Adrenal gland (tissue), 12 donors: ENCODE data around the gene SBF1. TPM values are rescaled to one million over a fixed set of nuclear protein-coding genes. Genes with fewer than 3 reads are reported as not detected.

Experiments used
- DNase-seq, 7 donors: peaks; one replicate each; pipeline ENCODE4 v3.0.0-alpha.2; 2019 to 2020
- H3K27ac ChIP-seq, 5 donors: fragments of 200-600 bp; sonication (generic) in 4 of 5; 1 replicate in 3 of 5; 2 replicates in 2 of 5; pipeline versions ENCODE4 v1.5.1 to v1.8.0; 2016 to 2020; ENCODE audit warnings: mild to moderate bottlenecking in 1 of 5
- H3K27me3 ChIP-seq: fragments of 200-600 bp; 2 replicates; pipeline ENCODE4 v1.8.0; 2021
- H3K36me3 ChIP-seq, 2 donors: fragments of 200-600 bp; replicated peaks in 1 of 2; 1 replicate in 1 of 2; 2 replicates in 1 of 2; pipeline versions ENCODE4 v1.5.1 to v1.8.0; 2018 to 2022
- H3K4me1 ChIP-seq, 2 donors: fragments of 200-600 bp; replicated peaks in 1 of 2; 1 replicate in 1 of 2; 2 replicates in 1 of 2; pipeline versions ENCODE4 v1.5.1 to v1.8.0; 2018 to 2021
- H3K4me3 ChIP-seq, 4 donors: fragments of 200-600 bp; sonication (generic) in 3 of 4; one replicate each; pipeline ENCODE4 v1.5.1; 2016 to 2018
- H3K9me3 ChIP-seq, 3 donors: fragments of 200-600 bp; sonication (generic) in 1 of 3; replicated peaks in 1 of 3; 1 replicate in 2 of 3; 2 replicates in 1 of 3; pipeline versions ENCODE4 v1.5.1 to v1.8.0; 2016 to 2021
- POLR2A ChIP-seq, 2 donors: fragments of 450-650 bp; IDR thresholded peaks; one replicate each; pipeline ENCODE4 v1.6.1; 2017; ENCODE audit warnings: antibody characterized with exemption in 2 of 2, mild to moderate bottlenecking in 2 of 2, moderate library complexity in 1 of 2
- WGBS, 4 donors: extraction: QIAGEN DNeasy Blood & Tissue Kit in 2 of 4; methylation state at CpG; one replicate each; pipeline versions ENCODE4 v1.1.5 to v1.1.7; 2013 to 2017; 5-methylcytosine and 5-hydroxymethylcytosine counted together
- intact Hi-C, 2 donors: fragments of 100-400 bp; cut with DNase I; formaldehyde crosslinking; loops; one replicate each; pipeline versions ENCODE4 v1.14.1 to v1.15.0; 2022 to 2023
- polyA plus RNA-seq, 3 donors: library from polyadenylated mRNA; stranded (reverse); fragments of 200-250 nt in 2 of 3; fragments of 350-450 nt in 1 of 3; fragmentation: Illumina TruSeq in 1 of 3; extraction: RNeasy Lipid Tissue Mini Kit (QIAGEN cat#74804) in 1 of 3; gene quantifications; one replicate each; pipeline ENCODE4 v1.2.3, GENCODE V29; 2013 to 2014
- total RNA-seq, 9 donors: library from RNA; depleted of rRNA in 4 of 9; stranded (reverse); fragments of >200 nt in 4 of 9; fragments of 120-200 nt in 1 of 9; fragmentation: NEBNext Ultra II Directional in 1 of 9; extraction: Animal tissue kit (Norgen Biotek cat#: 25700) in 1 of 9; gene quantifications; one replicate each; pipeline versions ENCODE4 v1.1.0 to v1.2.4, GENCODE V29; 2013 to 2023
- TF ChIP-seq, protein P1 (sequence below), 6 experiments: fragments of 450-650 bp in 4 of 6; fragments of 200-600 bp in 2 of 6; sonication (generic) in 1 of 6; IDR thresholded peaks; 1 replicate in 5 of 6; 2 replicates in 1 of 6; pipeline versions ENCODE4 v1.5.1 to v1.8.0; 2016 to 2021; ENCODE audit warnings: antibody characterized with exemption in 6 of 6, mild to moderate bottlenecking in 2 of 6, moderate library complexity in 1 of 6
- donor health status: healthy with polysubstance abuse.
- donor health status: Bipolar disorder and iron deficiency.
- donor health status: DM: yes; HTN: yes; CAD: no.
- donor health status: DM: no; HTN: no; CAD: no.
- donor health status: DM: no; HTN: no; CAD: no.
- donor health status: DM: yes; HTN: yes; CAD: no.

SBF1 gene
- total and polyA plus RNA-seq, 12 donors: 8.4 to 117 (median 72.9) TPM

DNA sequence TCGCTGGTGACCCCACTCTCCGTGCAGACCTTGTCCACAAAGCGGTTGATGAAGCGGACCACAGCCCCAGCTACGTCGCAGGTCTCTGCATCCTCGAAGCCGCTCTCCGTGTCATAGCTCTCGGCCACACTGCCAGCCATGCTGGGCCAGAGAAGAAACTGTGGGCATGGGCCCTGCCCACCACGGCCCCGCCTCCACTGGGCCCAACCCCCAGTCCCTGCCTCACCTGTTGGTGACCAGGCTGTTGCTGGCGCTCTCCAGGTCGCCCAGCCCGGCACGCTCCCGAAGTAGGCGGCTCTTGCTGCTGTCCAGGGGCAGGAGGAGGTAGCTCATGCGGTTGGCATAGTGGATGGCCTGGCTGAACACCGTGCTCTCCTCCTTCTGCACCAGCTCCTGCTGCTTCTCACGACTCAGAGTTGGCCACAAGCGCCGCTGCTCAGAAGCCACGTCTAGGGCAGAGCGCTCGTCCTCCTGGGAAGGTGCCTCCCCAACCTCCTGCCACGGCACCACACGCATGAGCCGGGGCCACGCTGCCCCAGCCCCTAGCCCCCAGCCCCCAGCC, 12.8 kb downstream of the SBF1 start:
- H3K36me3 ChIP-seq: peaks cover 0 to 98% of the 10 kb centered on the region in 2 donors
- intact Hi-C loops: no loop called here
- no peak overlapping the region for H3K27ac ChIP-seq
- no peak for TF ChIP-seq POLR2A (IDR thresholded peaks at IDR 0.05)
- TF ChIP-seq, protein P1, sequence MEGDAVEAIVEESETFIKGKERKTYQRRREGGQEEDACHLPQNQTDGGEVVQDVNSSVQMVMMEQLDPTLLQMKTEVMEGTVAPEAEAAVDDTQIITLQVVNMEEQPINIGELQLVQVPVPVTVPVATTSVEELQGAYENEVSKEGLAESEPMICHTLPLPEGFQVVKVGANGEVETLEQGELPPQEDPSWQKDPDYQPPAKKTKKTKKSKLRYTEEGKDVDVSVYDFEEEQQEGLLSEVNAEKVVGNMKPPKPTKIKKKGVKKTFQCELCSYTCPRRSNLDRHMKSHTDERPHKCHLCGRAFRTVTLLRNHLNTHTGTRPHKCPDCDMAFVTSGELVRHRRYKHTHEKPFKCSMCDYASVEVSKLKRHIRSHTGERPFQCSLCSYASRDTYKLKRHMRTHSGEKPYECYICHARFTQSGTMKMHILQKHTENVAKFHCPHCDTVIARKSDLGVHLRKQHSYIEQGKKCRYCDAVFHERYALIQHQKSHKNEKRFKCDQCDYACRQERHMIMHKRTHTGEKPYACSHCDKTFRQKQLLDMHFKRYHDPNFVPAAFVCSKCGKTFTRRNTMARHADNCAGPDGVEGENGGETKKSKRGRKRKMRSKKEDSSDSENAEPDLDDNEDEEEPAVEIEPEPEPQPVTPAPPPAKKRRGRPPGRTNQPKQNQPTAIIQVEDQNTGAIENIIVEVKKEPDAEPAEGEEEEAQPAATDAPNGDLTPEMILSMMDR (IDR thresholded peaks at IDR 0.05): no peak
- no peaks in the 10 kb centered on the region for H3K27me3 ChIP-seq
- no peak overlapping the region for H3K4me3 ChIP-seq
- no peaks in the 10 kb centered on the region for H3K4me1 ChIP-seq
- WGBS, 4 donors: 91 to 94% (median 94%) methylated on average over 12 to 30 of the region's 30 CpGs
- H3K9me3 ChIP-seq: no peaks in the 10 kb centered on the region
- DNase-seq: no peak

DNA sequence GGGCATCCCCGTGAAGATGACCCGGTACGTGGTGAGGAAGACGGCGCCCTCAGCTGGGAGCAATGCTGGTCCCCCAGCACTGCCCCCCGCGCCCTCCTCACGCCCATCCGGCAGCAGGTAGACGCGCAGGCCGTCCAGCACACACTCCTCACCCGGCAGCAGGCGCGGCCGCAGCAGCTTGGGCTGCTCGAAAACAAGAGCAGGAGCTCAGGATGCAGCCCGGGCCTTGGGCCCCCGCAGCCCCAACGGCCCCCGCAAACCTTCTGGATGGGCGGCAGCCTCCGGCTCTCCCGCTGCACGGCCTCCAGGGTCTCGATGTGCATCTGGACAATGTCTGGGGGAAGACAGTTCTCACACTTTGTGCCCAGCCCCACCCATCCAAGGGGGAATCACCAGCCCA, 13.3 kb downstream of the SBF1 start:
- DNase-seq: no peak
- H3K27me3 ChIP-seq: no peaks in the 10 kb centered on the region
- TF ChIP-seq, protein P1 (IDR thresholded peaks at IDR 0.05): no peak
- TF ChIP-seq POLR2A (IDR thresholded peaks at IDR 0.05): no peak
- H3K9me3 ChIP-seq: no peaks in the 10 kb centered on the region
- H3K4me1 ChIP-seq: no peaks in the 10 kb centered on the region
- intact Hi-C loops: no loop called here
- no peak overlapping the region for H3K4me3 ChIP-seq
- peaks cover 0 to 95% of the 10 kb centered on the region in 2 donors for H3K36me3 ChIP-seq
- H3K27ac ChIP-seq: no peak overlapping the region
- WGBS, 4 donors: 95 to 96% (median 95%) methylated on average over 7 to 26 of the region's 26 CpGs; no CpG with 5 or more reads in 1 of the 4 donors

GRCh38 chr22:50460938-50461337, 13.9 kb downstream of the SBF1 start:
- Histone ChIP-seq H3K4me1 (no peaks in the 10 kb centered on the region), H3K27me3 (no peaks in the 10 kb centered on the region), H3K36me3 (peaks cover 0 to 95% of the 10 kb centered on the region in 2 donors), H3K27ac (no peak overlapping the region), H3K4me3 (no peak overlapping the region), H3K9me3 (no peaks in the 10 kb centered on the region)
- DNase-seq: no peak
- TF ChIP-seq POLR2A (IDR thresholded peaks at IDR 0.05): no peak
- TF ChIP-seq, protein P1 (IDR thresholded peaks at IDR 0.05): no peak
- intact Hi-C loops: no loop called here
- 94 to 98% (median 97%) methylated on average over 14 to 17 of the region's 17 CpGs for WGBS, 4 donors

GRCh38 chr22:50459496-50460140, 15.2 kb downstream of the SBF1 start:
- Histone ChIP-seq H3K27ac (no peak overlapping the region), H3K36me3 (peaks cover 0 to 95% of the 10 kb centered on the region in 2 donors), H3K9me3 (no peaks in the 10 kb centered on the region), H3K4me3 (no peak overlapping the region), H3K4me1 (no peaks in the 10 kb centered on the region), H3K27me3 (no peaks in the 10 kb centered on the region)
- WGBS, 4 donors: 91 to 98% (median 95%) methylated on average over 16 to 41 of the region's 41 CpGs
- no peak for TF ChIP-seq POLR2A (IDR thresholded peaks at IDR 0.05)
- TF ChIP-seq, protein P1 (IDR thresholded peaks at IDR 0.05): no peak
- no peak for DNase-seq
- intact Hi-C loops: no loop called here
